ENCODE results near the gene NRBP1. TPM values are rescaled to one million over a fixed set of nuclear protein-coding genes. Genes with fewer than 3 reads are reported as not detected.
A peak's percentile ranks its signal among the peaks of the same experiment; 100 is the strongest.

The NRBP1 gene
- total and polyA plus RNA-seq, 2 of the 8 experiments (the other 6 are each of a cell fraction or from before 2014, with no cell fraction given): 115 to 145 TPM

GRCh38 chr2:27428978-27429541, 629 bp downstream of the NRBP1 start:
- ChIA-PET CTCF (ENCODE audit: partially characterized antibody) (interaction anchor here (0.8 to 5.0 kb wide), 9 partner anchors 10 to 62 kb away, joined by 3 to 24 read pairs (median 6); partner anchors contain the start of genes EIF2B4, PPM1G and SNX17), POLR2A (ENCODE audit: partially characterized antibody) (interaction anchor here (0.7 to 4.8 kb wide), 15 partner anchors 11 to 199 kb away, joined by 3 to 48 read pairs (median 4); partner anchors contain the start of genes PPM1G and ZNF513)
- no peak overlapping the region for H4K91ac ChIP-seq (replicated peaks; ENCODE audit: insufficient read length, low read length)
- peaks cover 8% of the 10 kb centered on the region; the same call in 1 of the 2 replicates for H3K23me2 ChIP-seq (ENCODE audit: low read depth, low read length)
- H3K18ac ChIP-seq (ENCODE audit: extremely low read depth, low read length): peak overlapping the region; percentile 71
- peaks cover 3% of the 10 kb centered on the region; the same call in 1 of the 2 replicates for H3K79me1 ChIP-seq (ENCODE audit: low read depth, low read length)
- peak overlapping the region; percentile 57 for H3K56ac ChIP-seq (replicated peaks; ENCODE audit: insufficient read length, low read depth, low read length)
- DNase-seq (ENCODE audit: low read depth in 1 of 2, low spot score in 2 of 2) (peak in 1 of 2 experiments; percentile 87), FAIRE-seq (no peak)
- peak overlapping the region; percentile 83 to 94 (median 91) for H3K4me3 ChIP-seq (ENCODE audit: extremely low read depth in 1 of 4, insufficient read depth in 2 of 4, low read depth in 3 of 4, low read length in 4 of 4)
- no peak overlapping the region; the same call in none of the 2 replicates for H4K8ac ChIP-seq (ENCODE audit: extremely low read depth, insufficient read depth, low read length)
- no peak overlapping the region for H2BK15ac ChIP-seq (ENCODE audit: low read length)
- peak overlapping the region; percentile 79 to 85 (median 82) for H3K9ac ChIP-seq (replicated peaks in 1 of 4; ENCODE audit: extremely low read depth in 1 of 4, low read depth in 3 of 4, low read length in 3 of 4)
- H3K4me1 ChIP-seq (replicated peaks in 1 of 4; ENCODE audit: control insufficient read depth in 3 of 4, insufficient read depth in 4 of 4, low read length in 3 of 4): no peaks in the 10 kb centered on the region; a peak in 2 of 7 replicates
- no peak overlapping the region for H2BK12ac ChIP-seq (ENCODE audit: low read depth, low read length)
- H2AK5ac ChIP-seq (ENCODE audit: low read depth, low read length): no peak overlapping the region
- H4K20me1 ChIP-seq (replicated peaks in 1 of 2; ENCODE audit: control insufficient read depth in 1 of 2, insufficient read depth in 2 of 2, low read length in 2 of 2): peaks cover 5 to 18% of the 10 kb centered on the region in 2 experiments
- H2BK20ac ChIP-seq (ENCODE audit: low read length): no peak overlapping the region
- H3K23ac ChIP-seq (ENCODE audit: insufficient read length): no peak overlapping the region
- no peaks in the 10 kb centered on the region for H3K27me3 ChIP-seq (replicated peaks in 1 of 4; ENCODE audit: control insufficient read depth in 3 of 4, extremely low read depth in 1 of 4, insufficient read depth in 3 of 4, low read length in 3 of 4)
- no peak overlapping the region for H3K14ac ChIP-seq (ENCODE audit: insufficient read length)
- no peaks in the 10 kb centered on the region for H3K9me3 ChIP-seq (ENCODE audit: insufficient read depth in 2 of 2, low read depth in 1 of 2, low read length in 1 of 2)
- peak overlapping the region; percentile 78 to 93 for H3K4me2 ChIP-seq (ENCODE audit: insufficient read depth in 1 of 2, low read depth in 2 of 2, low read length in 2 of 2)
- peak overlapping the region; percentile 21 for H3K4ac ChIP-seq (replicated peaks; ENCODE audit: insufficient read length, low read depth, low read length)
- H2BK120ac ChIP-seq (replicated peaks; ENCODE audit: low read depth, low read length): no peak overlapping the region
- 0 out of 2 replicates have a peak overlapping the region, but pooled peaks have one; percentile 75 for H2BK5ac ChIP-seq (ENCODE audit: low read depth, low read length)
- no peak overlapping the region for H2AFZ ChIP-seq (ENCODE audit: low read length)
- H3K27ac ChIP-seq (ENCODE audit: low read depth, low read length): peak overlapping the region; percentile 85; the same call in 1 of the 2 replicates
- H3K79me2 ChIP-seq (ENCODE audit: control insufficient read depth in 1 of 2, insufficient read depth in 2 of 2, low read length in 2 of 2): peaks cover 3 to 33% of the 10 kb centered on the region in 2 experiments; a peak in 3 of 4 replicates
- H4K5ac ChIP-seq (ENCODE audit: insufficient read length, low read depth, low read length): no peak overlapping the region
- 4% methylated on average over 22 of the region's 51 CpGs; no CpG with 5 or more reads in 1 of the 2 experiments for WGBS, 2 experiments (ENCODE audit: extremely low coverage in 1 of 2, insufficient coverage in 1 of 2, insufficient read length in 1 of 2, insufficient replicate concordance in 2 of 2, low coverage in 1 of 2, low lambda C conversion rate in 2 of 2, missing lambda C conversion rate in 1 of 2)
- peaks cover 7 to 10% (median 8%) of the 10 kb centered on the region in 4 experiments for H3K36me3 ChIP-seq (ENCODE audit: control insufficient read depth in 2 of 4, insufficient read depth in 4 of 4, low read length in 3 of 4)
- peak; percentile 36 for TF ChIP-seq SAP30 (IDR thresholded peaks at IDR 0.05; ENCODE audit: insufficient read depth, insufficient replicate concordance, low read length)
- no peak for TF ChIP-seq GTF2F1 (IDR thresholded peaks at IDR 0.05; ENCODE audit: borderline replicate concordance, low read depth, low read length)
- no peak for TF ChIP-seq CTCF (IDR thresholded peaks at IDR 0.05; ENCODE audit: control extremely low read depth in 1 of 3, insufficient read depth in 1 of 3, low read depth in 1 of 3, low read length in 3 of 3)
- TF ChIP-seq ATF2 (IDR thresholded peaks at IDR 0.05; ENCODE audit: low read length): no peak
- no peak for TF ChIP-seq POLR2AphosphoS5 (IDR thresholded peaks at IDR 0.05; ENCODE audit: low read depth, low read length)
- TF ChIP-seq TBP (IDR thresholded peaks at IDR 0.05; ENCODE audit: low read depth, low read length): no peak

All from H1 (cell line).